ENCODE data around the gene PARD3.

PARD3 gene

DNA sequence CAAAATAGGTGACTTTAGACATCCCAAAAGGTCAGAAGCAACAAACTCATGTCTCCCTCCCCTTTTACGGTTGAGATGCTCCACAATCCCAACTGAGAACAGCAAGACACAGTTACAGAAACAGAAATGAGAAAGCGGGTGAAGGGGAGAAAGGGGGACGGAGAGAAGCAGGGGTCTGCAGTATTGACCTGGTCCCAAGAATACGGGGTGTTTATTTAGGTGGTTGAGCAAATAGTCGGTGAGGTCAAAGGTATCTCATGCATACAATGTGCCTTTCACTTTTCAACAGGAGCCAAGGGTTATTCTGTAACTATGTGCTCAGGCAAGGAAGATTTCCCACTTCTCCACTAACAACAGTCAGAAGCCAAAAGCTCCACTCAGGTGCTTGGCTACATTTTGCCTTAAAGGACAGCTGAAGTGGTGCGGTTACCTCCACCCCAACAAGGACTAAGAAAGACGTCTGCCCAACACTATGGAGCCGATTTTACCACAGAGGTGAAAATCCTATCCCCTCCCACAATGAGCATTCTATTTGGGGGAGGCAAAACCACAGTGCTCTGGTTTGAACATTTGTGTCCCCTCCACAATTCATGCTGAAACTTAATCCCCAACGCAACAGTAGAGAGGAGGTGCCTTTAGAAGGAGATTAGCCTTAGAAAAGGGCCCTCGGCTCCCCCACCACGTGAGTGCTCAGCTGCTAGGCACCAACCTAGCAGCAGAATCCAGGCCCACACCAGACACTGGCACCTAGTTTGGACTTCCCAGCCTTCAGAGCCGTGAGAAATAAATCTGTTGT lies 77.9 kb downstream of the PARD3 start:
- DNase-seq = no peak

DNA sequence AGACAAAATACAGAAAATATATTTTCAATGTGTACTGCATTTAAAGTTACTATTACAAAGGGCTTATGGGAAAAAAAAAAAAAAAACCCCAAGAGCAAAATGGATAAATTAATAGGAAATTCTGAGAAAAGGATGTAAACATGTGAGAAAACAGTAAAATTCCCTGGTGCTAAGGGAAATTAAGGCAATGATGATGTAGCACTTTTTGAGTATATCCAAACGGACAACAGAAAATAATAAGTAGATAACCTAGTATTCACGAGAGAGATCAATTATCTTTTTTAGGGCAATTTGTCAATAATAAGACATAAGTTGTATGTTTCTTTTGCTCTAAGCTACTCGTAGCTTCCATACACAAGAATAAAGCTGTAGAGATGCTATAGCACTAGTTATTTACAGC lies 80.2 kb downstream of the PARD3 start:
- DNase-seq = no peak

DNA sequence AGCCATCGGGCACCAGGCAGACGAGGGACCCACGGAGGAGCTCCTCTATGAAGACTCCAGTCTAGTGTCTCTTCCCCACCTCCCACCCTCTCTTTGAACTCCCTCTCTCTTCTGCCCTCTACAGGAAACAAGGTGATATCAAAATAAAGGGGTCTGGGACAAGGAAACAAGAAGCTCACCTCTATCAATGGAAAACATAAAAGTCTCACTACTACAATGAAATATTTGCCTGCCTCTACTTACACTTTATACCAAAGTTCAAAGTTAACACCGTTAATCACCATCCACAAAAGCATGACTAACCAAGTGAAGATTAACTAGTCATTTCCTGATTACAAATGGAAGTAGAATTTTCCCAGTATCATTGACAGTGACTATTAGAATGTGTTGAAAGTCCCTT lies 82.2 kb downstream of the PARD3 start:
- no peak for DNase-seq

DNA sequence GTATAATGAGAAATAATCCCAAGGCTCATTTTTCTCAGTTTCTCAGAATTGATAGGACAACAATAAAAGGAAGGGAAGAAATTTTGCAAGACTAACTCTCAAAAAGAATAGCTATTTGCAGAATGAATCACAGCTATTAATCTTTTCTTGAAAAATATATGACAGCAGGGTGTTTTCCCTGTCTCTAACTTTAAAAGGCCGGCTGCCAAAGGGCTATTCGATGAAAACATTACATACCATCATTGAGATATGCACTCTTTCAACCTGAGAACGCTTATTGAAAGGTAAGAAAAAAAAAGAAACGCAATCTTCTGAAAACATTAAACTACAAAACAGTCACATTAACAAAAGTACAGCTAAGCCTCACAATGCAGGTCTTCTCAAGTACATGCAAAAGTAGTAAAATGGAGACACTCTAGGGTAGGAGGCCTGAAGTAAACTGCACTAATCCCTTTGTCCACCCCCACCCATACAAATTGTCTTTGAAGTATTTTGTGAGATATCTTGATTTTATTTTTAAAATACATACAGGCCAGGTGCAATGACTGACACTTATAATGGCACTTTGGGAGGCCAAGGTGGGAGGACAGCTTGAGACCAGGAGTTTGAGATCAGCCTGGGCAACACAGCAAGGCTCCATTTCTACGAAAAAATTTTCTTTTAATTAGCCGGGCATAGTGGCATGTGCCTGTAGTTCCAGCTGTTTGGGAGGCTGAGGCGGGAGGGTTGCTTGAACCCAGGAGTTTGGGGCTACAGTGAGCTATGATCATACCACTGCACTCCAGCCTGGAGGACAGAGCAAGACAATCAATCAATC lies 83.0 kb downstream of the PARD3 start:
- DNase-seq = no peak

DNA sequence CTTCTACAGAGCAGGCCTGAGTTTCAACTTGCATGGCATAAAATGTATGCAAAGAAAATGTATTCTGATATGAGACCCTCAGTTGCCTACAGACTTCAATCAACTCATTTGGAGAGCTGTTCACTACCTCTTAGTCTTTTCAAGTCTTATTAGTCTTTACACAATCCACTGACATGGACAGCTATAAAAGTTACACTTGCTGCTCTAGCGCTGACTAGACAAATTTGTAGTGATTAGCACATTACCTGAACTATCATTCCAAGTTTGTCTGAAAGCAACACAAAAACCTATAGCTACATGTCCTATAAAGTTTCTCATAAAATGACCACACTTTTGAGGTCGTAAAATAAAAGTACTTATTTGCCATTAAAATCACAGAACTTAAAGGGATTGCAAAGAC lies 83.9 kb downstream of the PARD3 start:
- no peak for DNase-seq

DNA sequence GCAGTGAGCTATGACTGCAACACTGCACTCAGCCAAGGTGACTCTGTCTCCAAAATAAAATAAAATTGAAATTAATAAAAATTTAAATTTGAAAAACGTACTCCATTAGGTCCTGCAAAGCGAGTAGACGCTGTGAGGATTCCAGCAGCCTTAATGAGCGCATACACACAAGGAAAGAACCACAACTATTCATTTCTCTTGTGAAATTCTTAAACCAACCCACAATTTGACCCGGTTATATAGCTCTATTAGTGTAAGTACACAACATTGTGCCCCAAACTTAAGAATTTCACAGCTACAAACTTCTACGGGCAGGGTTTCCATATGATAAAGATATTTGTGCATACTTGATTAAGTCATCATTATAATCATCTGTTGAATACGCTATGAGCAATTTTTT lies 84.4 kb downstream of the PARD3 start:
- DNase-seq = no peak

DNA sequence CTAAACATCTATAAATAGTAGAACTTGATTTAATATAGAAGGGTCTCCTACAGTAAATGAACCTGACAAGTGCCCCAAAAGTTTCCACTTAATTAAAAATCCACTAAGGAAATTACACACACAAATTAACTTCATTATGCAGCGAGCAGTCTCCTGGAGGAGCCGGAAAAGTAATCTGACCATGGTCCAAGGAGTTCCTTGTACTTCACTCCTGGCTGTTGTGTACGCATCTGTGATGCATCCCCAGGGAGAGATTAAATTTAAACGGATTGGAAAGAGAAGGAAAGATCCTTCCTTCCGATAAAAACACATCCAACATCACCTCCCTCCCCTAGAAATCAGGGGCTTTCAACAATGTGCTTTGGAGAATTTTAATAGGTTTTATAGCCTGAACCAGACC lies 85.5 kb downstream of the PARD3 start:
- no peak for DNase-seq

DNA sequence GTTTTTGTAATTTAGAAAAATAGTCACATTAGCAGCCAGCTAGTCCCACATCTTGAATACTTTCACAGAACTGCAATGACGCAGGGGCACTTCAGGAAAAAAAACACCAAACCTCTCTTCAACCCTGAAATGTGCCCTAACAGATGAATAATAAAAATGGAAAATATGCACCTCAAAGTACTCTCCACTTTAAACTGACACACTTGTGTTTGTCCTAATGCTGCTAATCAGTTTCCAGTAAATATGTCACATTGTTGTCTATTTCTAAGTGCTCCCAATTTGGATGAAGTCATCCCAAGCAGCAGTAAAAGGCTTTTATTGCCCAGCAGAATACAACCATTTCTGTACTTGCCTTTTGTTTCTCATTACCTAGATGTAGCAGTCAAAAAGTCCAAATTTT lies 86.7 kb downstream of the PARD3 start:
- DNase-seq = no peak

DNA sequence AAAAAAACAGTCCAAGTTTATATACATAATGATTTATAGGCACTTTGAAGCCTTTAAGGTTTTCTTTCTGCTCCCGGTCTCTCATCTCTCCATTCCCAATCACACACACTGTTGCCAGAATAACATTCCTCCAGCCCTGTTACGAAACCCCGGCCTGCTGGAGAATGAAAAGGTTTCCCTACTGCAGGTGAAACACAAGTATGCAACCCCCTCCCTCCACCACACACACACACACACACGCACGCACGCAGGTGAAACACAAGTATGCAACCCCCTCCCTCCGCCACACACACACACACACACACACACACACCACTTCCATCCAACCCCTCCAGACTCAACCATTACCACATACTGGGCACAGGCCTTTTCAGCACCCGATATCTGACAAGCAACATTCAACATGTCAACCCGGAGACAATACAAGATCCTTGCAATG lies 87.5 kb downstream of the PARD3 start:
- DNase-seq = no peak

DNA sequence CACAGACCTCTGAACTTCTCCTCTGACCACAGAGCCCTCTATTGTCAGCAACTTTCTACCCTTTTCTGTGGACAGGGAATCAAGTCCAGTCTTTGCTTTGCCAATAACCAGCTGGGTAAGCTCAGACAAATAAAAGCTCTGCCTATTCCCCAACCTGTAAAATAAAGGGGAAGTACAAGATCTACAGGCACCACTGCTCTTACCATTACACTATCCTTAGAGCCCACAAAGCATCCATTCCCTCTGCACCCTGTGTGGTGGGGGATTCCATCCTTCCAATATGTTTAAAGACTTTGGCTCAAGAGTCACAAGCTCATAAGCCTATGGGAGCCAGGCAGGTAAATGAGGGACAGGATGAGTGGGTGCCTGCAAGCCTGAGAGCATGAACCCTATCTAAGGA lies 88.2 kb downstream of the PARD3 start:
- no peak for DNase-seq

DNA sequence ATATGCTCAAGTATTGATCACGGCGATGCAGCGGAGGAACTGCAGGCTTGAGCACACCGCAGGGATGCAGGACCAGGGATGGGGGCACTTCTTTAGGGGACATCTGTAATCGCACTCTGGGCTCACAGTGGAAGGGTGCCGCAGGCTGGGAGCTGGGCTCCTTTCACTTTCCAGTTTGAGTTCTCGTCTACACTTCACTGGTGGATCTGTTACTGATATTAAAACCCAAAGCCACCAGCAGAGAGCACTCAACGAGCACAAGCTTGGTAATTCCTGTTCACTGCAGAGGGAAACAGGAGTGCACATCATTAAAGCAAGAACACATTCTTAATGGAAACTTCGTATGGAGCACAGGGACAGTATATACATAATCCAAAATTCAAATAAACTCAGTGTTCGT lies 91.3 kb downstream of the PARD3 start:
- DNase-seq = peak; percentile 26

DNA sequence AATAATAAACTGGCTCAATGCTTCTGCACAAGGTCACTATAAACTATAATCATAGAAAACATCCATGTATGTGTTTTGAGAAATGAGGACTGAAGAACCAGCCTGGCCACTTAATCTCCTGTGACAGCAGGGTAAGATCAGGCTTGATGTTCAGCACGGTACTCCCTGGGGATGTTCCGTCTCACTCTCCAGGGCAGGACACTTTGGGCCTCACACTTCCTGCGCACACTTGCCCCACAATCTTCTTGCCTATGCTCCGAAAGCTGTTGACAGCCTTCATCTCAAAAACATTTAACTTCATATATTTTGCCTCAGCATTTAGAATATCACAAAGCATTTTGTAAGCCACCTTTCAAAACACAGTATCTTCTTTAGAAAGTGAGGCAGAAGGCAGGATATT lies 92.7 kb downstream of the PARD3 start:
- no peak for DNase-seq

DNA sequence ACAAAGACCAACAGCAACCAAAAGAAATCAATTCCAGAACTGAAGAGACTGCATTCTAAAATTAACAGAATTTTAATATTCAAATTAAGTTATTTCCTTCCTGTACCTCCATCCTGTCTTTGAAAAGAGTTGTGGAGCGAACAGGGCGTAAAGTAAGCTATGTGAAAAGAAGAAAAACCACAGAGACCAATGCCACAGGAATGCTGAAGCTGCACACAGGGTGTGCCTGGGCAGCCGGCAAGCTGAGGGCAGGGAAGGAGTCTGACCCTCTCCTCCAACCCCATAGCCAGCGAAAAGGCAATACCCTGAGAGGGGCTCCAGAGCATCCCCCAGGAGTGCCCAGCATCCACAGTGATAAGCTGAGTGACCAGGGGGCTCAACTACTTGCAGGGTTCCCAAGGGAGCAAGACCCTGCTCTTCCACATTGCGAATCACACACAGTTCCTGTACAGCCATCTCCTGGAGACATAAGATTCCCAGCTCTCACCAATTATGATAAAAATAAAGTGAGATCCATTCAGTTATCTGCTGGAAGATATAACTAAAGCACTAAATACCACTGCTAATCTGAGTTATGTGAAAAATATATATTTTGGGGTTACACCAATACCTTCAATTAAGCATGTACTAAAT lies 93.8 kb downstream of the PARD3 start:
- no peak for DNase-seq

DNA sequence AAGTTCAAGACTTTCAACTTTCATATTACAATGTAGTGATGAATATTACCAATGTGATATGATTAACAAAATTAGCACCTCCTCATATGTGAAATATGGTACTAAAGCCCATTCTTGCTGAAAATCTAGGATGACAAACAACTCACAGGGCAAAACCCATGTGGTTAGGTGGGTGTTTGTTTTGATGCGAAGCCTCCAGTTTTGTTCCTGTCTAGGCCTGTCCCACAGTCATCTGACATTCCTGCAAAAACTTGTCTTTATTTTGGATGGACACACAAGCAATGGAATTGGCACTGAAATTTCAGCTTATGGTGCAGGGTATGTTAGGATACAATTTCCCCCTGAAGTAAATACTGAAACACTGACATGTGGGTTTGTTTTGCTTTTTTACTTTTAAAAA lies 95.3 kb downstream of the PARD3 start:
- no peak for DNase-seq

DNA sequence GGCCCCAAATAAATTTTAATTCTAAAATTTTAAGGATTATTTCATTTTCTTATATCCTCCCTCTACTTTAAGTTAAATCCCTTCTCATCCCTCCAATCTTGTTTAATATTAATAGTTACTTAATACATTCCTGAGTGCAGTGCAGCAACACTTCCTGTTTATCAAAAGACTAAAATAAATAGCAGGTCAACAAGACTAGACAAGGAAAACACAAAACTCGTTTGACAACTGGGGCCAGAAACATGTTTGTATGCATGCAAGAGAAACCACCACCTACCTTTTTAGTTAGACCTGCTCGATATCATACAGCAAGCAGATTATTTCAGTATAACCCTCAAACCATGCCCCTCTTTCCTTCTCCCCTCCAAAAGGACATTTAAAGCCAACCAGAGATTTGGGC lies 95.8 kb downstream of the PARD3 start:
- no peak for DNase-seq

DNA sequence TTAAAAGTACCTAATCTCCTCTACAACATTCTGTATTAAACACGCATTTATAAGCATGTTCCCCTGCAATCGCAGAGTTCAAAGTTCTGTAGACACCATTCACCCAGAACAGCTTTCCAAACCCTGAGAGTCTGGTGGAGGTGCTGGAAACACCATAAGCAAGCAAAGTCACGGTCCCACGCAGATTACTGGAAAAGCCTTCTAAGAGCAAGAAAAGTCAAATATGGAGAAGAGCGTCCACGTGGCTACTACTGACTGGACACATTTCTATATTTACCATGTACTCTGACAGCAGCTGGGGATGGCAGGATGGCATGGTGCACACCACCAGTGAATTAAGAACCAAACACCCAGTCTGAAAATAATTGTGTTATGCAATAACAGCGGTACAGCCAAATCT lies 97.7 kb downstream of the PARD3 start:
- no peak for DNase-seq

DNA sequence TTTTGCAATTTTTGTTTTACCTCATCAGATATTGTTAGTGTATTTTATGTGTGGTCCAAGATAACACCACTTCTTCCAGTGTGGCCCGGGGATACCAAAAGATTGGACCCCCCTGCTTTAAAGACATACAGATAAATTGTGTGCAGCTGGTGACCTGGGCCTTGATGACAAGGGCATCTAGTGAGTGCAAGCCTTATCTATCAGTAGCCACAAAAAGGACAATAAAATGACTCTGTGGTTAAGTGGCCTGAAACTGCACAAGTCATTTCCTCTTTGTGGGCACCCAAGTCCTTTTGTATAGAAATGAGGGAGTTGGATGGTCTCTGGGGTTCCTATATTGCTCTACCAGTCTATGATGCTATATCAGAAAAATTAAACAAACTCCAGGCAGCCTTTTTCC lies 98.1 kb downstream of the PARD3 start:
- DNase-seq = no peak

DNA sequence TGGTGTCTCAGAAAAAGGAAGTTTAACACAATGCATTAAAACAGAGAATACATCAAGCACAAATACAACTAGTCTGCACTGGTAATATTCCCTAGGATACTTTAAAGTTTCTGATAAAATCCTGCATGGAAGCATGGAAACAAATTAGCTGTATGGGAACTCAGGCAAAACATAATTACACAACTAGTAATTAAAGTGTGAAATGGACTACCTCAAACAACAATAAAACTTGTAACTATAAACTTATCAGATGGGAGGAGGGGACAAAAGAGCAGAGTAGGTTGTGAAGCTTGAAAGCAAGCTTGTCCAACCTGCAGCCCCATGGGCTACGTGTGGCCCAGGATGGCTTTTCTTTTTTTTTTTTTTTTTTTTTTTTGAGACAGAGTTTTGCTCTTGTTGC lies 98.9 kb downstream of the PARD3 start:
- DNase-seq = no peak

DNA sequence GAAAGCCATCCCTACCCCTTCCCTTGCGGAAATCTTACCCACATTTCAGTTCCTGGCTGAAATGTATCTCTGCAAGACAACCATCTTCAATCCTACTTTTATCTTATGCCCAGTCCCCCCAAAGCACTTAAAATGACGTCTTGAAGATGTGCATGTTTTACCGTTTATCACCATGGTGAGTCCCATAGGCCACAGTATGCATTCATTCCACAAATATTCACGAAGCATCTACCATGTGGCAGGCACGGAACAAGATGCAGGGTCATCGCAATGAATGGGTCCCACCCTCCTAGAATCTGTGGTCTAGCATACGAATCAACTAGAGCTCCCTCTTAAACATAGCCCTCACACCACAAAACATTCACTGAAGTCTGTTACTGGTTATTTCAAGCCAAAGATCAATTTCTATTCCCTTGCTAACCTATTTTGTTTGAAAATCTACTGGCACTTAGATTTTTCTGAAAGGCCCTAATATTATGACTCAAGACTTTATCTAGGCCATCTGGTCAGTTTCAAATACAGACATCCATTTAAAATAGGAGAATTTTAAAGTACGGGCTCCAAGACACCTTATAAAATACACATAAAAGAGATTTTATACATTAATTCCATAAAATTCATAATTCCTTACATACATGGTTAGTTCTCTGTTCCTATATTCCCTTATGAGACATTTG lies 99.4 kb downstream of the PARD3 start:
- DNase-seq = no peak

DNA sequence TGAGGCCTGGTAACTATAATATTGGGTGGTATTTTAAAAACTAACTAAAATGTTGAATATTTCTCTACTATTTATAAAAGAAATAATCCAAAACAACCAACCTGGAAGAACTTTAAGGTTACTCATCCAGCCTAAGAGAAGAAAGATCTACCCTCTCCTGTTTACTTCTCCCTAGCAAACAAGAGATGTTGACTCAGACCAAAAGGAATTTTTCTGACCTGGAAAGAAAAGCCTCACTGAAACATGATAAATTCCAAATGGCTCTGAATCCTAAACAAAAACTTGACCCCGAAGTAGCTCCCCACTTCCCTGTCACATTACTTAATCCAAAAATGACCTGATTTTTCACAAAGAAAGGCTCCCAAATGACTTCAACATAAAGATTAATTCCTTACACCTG lies 101.2 kb downstream of the PARD3 start:
- no peak for DNase-seq

DNA sequence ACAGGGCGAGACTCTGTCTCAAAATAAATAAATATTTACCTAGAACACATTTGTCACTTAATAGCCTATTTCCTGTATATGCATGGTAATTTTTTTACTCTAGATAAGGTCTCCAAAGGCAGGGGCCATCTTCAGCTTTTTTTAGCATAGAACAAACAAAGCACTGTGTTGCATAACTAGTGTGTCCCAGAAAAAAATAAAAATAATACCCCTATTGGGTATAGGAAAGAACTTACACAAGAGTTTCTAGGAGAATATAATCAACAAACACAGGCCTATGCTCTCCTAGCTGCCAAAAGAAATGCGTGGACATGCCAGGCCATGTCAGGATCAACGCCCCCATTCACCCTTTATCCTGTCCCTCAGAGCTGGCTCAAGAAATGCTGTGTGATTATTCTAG lies 103.6 kb downstream of the PARD3 start:
- DNase-seq = no peak

DNA sequence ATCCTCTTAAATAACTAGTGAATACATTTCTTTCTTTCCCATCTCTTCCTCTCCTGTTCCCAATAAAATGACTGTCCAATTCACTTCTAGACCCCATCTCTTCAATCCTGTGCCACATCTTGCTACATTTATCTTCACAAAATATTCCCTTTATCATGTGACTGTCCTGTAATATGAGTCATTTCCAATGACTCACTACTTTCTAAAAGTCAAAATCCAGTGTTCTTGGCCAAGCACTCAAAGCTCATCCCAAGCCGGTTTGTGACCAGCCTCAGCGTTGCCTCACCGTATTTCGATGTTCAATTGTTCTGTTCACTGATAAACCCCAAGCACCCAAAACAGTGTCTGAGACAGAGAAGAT lies 104.7 kb downstream of the PARD3 start:
- no peak for DNase-seq

DNA sequence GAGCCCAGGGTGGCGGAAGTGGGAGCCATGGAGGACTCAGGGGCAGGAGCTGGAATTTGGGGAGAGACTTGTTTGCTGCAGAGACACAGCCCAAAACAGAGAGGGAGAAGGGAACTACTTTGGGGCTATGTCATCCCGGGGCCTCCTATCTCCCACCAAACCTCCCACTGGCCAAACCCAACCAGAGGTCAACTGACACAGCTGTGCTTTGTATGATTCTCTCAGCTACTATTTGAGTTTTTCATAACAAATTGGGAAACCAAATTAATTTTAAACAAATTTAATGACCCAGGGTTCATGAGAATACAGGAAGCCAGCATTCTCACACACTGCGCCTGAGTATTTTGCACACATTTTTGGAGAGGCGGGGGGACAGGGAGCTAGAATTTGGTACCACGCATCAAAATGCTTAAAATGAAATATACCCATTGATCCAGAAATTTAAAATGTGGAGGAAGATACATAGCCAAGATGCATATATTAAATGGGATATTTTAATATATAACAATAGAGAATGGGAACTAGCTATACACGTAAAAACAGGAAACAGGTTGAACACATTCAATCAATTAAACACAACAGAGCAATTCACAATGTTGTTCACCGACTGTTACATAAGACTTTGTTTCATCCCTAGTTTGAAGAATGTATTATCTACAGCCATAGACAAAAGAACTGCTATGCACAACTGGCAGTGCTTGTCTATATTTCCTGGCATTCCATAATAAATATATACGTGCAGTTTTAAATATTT lies 105.3 kb downstream of the PARD3 start:
- no peak for DNase-seq
